ENCODE results near the gene CASZ1. TPM values are rescaled to one million over a fixed set of nuclear protein-coding genes. Genes with fewer than 3 reads are reported as not detected.

CASZ1 gene
- total and polyA plus RNA-seq, 10 of the 15 experiments (the other 5 are each of a cell fraction or from before 2014, with no cell fraction given): 0.52 to 9.8 (median 3.7) TPM

DNA sequence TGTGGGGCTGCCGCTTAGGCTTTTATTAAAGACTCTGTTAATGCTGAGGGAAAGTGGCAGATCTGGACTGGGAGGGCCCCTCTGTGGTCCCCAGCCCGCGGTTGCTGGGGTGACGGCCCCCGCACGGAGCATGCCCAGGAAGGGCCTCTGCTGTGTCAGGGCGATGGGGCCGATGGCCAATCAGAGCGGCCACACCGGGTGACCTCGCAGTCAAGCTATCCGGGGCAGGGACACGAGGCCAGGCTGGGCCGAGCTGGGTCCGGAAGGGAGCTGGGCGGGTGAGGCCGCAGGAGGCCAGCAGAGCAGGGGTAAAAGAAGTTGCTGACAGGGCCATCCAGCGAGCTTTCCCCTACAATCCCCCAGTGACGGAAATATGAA, 145.1 kb downstream of the CASZ1 start (continued):
- TF ChIP-seq, protein P1, sequence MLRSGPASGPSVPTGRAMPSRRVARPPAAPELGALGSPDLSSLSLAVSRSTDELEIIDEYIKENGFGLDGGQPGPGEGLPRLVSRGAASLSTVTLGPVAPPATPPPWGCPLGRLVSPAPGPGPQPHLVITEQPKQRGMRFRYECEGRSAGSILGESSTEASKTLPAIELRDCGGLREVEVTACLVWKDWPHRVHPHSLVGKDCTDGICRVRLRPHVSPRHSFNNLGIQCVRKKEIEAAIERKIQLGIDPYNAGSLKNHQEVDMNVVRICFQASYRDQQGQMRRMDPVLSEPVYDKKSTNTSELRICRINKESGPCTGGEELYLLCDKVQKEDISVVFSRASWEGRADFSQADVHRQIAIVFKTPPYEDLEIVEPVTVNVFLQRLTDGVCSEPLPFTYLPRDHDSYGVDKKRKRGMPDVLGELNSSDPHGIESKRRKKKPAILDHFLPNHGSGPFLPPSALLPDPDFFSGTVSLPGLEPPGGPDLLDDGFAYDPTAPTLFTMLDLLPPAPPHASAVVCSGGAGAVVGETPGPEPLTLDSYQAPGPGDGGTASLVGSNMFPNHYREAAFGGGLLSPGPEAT (IDR thresholded peaks at IDR 0.05; ENCODE audit: low read depth): no peak
- TF ChIP-seq TCF12 (IDR thresholded peaks at IDR 0.05; ENCODE audit: low read depth, low read length) (no peak), SIX5 (IDR thresholded peaks at IDR 0.05; ENCODE audit: low read depth, low read length, severe bottlenecking) (no peak), ZSCAN29 (IDR thresholded peaks at IDR 0.05) (no peak), POLR2AphosphoS5 (IDR thresholded peaks at IDR 0.05; ENCODE audit: low read length) (no peak)
- TF ChIP-seq, protein P2, sequence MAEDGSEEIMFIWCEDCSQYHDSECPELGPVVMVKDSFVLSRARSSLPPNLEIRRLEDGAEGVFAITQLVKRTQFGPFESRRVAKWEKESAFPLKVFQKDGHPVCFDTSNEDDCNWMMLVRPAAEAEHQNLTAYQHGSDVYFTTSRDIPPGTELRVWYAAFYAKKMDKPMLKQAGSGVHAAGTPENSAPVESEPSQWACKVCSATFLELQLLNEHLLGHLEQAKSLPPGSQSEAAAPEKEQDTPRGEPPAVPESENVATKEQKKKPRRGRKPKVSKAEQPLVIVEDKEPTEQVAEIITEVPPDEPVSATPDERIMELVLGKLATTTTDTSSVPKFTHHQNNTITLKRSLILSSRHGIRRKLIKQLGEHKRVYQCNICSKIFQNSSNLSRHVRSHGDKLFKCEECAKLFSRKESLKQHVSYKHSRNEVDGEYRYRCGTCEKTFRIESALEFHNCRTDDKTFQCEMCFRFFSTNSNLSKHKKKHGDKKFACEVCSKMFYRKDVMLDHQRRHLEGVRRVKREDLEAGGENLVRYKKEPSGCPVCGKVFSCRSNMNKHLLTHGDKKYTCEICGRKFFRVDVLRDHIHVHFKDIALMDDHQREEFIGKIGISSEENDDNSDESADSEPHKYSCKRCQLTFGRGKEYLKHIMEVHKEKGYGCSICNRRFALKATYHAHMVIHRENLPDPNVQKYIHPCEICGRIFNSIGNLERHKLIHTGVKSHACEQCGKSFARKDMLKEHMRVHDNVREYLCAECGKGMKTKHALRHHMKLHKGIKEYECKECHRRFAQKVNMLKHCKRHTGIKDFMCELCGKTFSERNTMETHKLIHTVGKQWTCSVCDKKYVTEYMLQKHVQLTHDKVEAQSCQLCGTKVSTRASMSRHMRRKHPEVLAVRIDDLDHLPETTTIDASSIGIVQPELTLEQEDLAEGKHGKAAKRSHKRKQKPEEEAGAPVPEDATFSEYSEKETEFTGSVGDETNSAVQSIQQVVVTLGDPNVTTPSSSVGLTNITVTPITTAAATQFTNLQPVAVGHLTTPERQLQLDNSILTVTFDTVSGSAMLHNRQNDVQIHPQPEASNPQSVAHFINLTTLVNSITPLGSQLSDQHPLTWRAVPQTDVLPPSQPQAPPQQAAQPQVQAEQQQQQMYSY (CRISPR knock-in tag; IDR thresholded peaks at IDR 0.05): no peak
- TF ChIP-seq, protein P3, sequence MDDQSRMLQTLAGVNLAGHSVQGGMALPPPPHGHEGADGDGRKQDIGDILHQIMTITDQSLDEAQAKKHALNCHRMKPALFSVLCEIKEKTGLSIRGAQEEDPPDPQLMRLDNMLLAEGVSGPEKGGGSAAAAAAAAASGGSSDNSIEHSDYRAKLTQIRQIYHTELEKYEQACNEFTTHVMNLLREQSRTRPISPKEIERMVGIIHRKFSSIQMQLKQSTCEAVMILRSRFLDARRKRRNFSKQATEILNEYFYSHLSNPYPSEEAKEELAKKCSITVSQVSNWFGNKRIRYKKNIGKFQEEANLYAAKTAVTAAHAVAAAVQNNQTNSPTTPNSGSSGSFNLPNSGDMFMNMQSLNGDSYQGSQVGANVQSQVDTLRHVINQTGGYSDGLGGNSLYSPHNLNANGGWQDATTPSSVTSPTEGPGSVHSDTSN (IDR thresholded peaks at IDR 0.05; ENCODE audit: insufficient replicate concordance, low read depth, low read length): no peak
